ENCODE measurements around the gene CD302. TPM values are rescaled to one million over a fixed set of nuclear protein-coding genes. Genes with fewer than 3 reads are reported as not detected.
"Not testable (repeated sequence)": the region's sequence is repeated elsewhere in the genome, so short reads cannot be mapped to it uniquely, and the experiment has no call there.

CD302 gene
- polyA plus RNA-seq, 1 donor (not counting 4 experiments of a cell fraction or from before 2014, with no cell fraction given), result 0.20 TPM

DNA sequence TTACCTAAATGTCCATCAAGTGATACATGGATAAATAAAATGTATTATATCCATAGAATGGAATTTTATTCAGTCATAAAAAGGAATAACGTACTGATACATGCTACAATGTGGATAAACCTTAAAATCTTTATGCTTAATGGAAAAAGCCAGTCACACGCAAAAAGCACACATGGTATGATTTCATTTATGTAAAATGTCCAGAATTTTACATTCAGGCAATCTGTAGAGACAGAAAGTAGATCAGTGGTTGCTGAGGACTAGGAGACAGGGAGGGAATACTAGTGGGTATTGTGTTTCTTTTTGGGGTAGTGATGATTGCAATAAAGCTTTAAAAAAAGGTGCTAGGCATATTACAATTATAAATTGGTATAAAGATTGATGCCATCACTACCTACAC, 30.7 kb upstream of the CD302 start:
- Histone ChIP-seq H4K20me1 (ENCODE audit: control insufficient read depth, extremely low read depth, insufficient read depth, low read length) (no peaks in the 10 kb centered on the region), H2AFZ (ENCODE audit: control insufficient read depth, low read length) (no peak overlapping the region), H3K36me3 (ENCODE audit: control insufficient read depth in 2 of 2, extremely low read depth in 1 of 2, insufficient read depth in 2 of 2, low read length in 2 of 2) (no peaks in the 10 kb centered on the region), H3K4me3 (ENCODE audit: control insufficient read depth in 2 of 3, extremely low read depth in 1 of 3, insufficient read depth in 2 of 3, low read depth in 1 of 3, low read length in 3 of 3) (no peak overlapping the region), H3K9me3 (ENCODE audit: control insufficient read depth, low read depth, low read length) (no peaks in the 10 kb centered on the region), H3K79me2 (ENCODE audit: control insufficient read depth, insufficient read depth, low read length) (no peaks in the 10 kb centered on the region), H3K27ac (ENCODE audit: control insufficient read depth, insufficient read depth, low read length) (no peak overlapping the region), H3K4me1 (ENCODE audit: control insufficient read depth, extremely low read depth, insufficient read depth, low read length) (no peaks in the 10 kb centered on the region), H3K4me2 (ENCODE audit: control insufficient read depth, extremely low read depth, insufficient read depth, low read depth, low read length) (no peak overlapping the region), H3K9ac (ENCODE audit: control insufficient read depth, extremely low read depth, insufficient read depth, low read length) (no peak overlapping the region), H3K27me3 (ENCODE audit: control insufficient read depth, extremely low read depth, insufficient read depth, low read length) (no peaks in the 10 kb centered on the region), H3K9me1 (ENCODE audit: control insufficient read depth, extremely low read depth, insufficient read depth, low read length) (no peaks in the 10 kb centered on the region)
- DNase-seq (ENCODE audit: low read depth, low spot score) (no peak), FAIRE-seq (no peak)
- dilution Hi-C loops (cut with MboI; ENCODE audit: extremely low pct_ligation_motif_present, low sequenced_read_pairs), result no loop called here
- TF ChIP-seq EZH2 (IDR thresholded peaks at IDR 0.05; ENCODE audit: low read length), result no peak
- TF ChIP-seq, protein P1, sequence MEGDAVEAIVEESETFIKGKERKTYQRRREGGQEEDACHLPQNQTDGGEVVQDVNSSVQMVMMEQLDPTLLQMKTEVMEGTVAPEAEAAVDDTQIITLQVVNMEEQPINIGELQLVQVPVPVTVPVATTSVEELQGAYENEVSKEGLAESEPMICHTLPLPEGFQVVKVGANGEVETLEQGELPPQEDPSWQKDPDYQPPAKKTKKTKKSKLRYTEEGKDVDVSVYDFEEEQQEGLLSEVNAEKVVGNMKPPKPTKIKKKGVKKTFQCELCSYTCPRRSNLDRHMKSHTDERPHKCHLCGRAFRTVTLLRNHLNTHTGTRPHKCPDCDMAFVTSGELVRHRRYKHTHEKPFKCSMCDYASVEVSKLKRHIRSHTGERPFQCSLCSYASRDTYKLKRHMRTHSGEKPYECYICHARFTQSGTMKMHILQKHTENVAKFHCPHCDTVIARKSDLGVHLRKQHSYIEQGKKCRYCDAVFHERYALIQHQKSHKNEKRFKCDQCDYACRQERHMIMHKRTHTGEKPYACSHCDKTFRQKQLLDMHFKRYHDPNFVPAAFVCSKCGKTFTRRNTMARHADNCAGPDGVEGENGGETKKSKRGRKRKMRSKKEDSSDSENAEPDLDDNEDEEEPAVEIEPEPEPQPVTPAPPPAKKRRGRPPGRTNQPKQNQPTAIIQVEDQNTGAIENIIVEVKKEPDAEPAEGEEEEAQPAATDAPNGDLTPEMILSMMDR (optimal IDR thresholded peaks at IDR 0.05 in 1 of 3, IDR thresholded peaks at IDR 0.05 in 1 of 3, conservative IDR thresholded peaks at IDR 0.05 in 1 of 3; ENCODE audit: extremely low read depth in 1 of 3, insufficient read depth in 2 of 3, low read length in 3 of 3), result no peak

DNA sequence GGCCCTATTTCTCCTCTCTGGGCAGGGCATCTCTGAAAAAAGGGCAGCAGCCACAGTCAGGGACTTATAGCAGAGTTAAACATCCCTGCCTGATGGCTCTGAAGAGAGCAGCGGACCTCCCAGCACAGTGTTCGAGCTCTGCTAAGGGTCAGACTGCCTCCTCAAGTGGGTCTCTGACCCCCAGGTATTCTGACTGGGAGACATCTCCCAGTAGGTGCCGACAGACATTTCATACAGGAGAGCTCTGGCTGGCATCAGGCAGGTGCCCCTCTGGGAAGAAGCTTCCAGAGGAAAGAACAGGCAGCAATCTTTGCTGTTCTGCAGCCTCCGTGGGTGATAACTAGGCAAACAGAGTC, 24.4 kb upstream of the CD302 start:
- H3K9me1 ChIP-seq (ENCODE audit: control insufficient read depth, extremely low read depth, insufficient read depth, low read length); dilution Hi-C loops (cut with MboI; ENCODE audit: extremely low pct_ligation_motif_present, low sequenced_read_pairs); H3K4me3 ChIP-seq (ENCODE audit: control insufficient read depth in 2 of 3, extremely low read depth in 1 of 3, insufficient read depth in 2 of 3, low read depth in 1 of 3, low read length in 3 of 3); H3K79me2 ChIP-seq (ENCODE audit: control insufficient read depth, insufficient read depth, low read length); H3K4me2 ChIP-seq (ENCODE audit: control insufficient read depth, extremely low read depth, insufficient read depth, low read depth, low read length); DNase-seq (ENCODE audit: low read depth, low spot score); H3K9me3 ChIP-seq (ENCODE audit: control insufficient read depth, low read depth, low read length); H4K20me1 ChIP-seq (ENCODE audit: control insufficient read depth, extremely low read depth, insufficient read depth, low read length); H3K9ac ChIP-seq (ENCODE audit: control insufficient read depth, extremely low read depth, insufficient read depth, low read length); H2AFZ ChIP-seq (ENCODE audit: control insufficient read depth, low read length); H3K27me3 ChIP-seq (ENCODE audit: control insufficient read depth, extremely low read depth, insufficient read depth, low read length); H3K36me3 ChIP-seq (ENCODE audit: control insufficient read depth in 2 of 2, extremely low read depth in 1 of 2, insufficient read depth in 2 of 2, low read length in 2 of 2); FAIRE-seq; H3K4me1 ChIP-seq (ENCODE audit: control insufficient read depth, extremely low read depth, insufficient read depth, low read length); H3K27ac ChIP-seq (ENCODE audit: control insufficient read depth, insufficient read depth, low read length): not testable (repeated sequence)

DNA sequence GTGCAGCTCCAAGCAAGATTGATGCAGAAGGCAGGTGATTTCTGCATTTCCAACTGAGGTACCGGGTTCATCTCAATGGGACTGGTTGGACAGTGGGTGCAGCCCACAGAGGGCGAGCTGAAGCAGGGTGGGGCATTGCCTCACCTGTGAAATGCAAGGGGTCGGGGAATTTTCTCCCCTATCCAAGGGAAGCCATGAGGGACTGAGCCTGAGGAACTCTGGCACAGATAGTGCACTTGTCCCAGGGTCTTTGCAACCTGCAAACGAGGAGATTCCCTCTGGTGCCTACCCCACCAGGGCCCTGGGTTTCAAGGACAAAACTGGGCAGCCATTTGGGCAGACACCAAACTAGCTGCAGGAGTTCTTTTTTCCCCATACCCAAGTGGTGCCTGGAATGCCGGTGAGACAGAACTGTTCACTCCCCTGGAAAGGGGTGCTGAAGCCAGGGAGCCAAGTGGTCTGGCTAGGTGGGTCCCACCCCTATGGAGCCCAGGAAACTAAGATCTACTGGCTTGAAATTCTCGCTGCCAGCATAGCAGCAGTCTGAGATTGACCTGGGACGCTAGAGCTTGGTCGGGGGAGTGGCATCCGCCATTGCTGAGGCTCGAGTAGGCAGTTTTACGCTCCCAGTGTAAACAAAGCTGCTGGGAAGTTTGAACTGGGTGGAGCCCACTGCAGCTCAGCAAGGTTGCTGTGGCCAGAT, 23.9 kb upstream of the CD302 start:
- H2AFZ ChIP-seq (ENCODE audit: control insufficient read depth, low read length); DNase-seq (ENCODE audit: low read depth, low spot score); H3K4me3 ChIP-seq (ENCODE audit: control insufficient read depth in 2 of 3, extremely low read depth in 1 of 3, insufficient read depth in 2 of 3, low read depth in 1 of 3, low read length in 3 of 3); H3K36me3 ChIP-seq (ENCODE audit: control insufficient read depth in 2 of 2, extremely low read depth in 1 of 2, insufficient read depth in 2 of 2, low read length in 2 of 2); H3K27me3 ChIP-seq (ENCODE audit: control insufficient read depth, extremely low read depth, insufficient read depth, low read length); H3K79me2 ChIP-seq (ENCODE audit: control insufficient read depth, insufficient read depth, low read length); H3K27ac ChIP-seq (ENCODE audit: control insufficient read depth, insufficient read depth, low read length); H3K9ac ChIP-seq (ENCODE audit: control insufficient read depth, extremely low read depth, insufficient read depth, low read length); H3K4me2 ChIP-seq (ENCODE audit: control insufficient read depth, extremely low read depth, insufficient read depth, low read depth, low read length); H3K4me1 ChIP-seq (ENCODE audit: control insufficient read depth, extremely low read depth, insufficient read depth, low read length); dilution Hi-C loops (cut with MboI; ENCODE audit: extremely low pct_ligation_motif_present, low sequenced_read_pairs); FAIRE-seq; H3K9me1 ChIP-seq (ENCODE audit: control insufficient read depth, extremely low read depth, insufficient read depth, low read length); H3K9me3 ChIP-seq (ENCODE audit: control insufficient read depth, low read depth, low read length); H4K20me1 ChIP-seq (ENCODE audit: control insufficient read depth, extremely low read depth, insufficient read depth, low read length): not testable (repeated sequence)
